ENCODE data around the gene MRPL14.

MRPL14 gene

DNA sequence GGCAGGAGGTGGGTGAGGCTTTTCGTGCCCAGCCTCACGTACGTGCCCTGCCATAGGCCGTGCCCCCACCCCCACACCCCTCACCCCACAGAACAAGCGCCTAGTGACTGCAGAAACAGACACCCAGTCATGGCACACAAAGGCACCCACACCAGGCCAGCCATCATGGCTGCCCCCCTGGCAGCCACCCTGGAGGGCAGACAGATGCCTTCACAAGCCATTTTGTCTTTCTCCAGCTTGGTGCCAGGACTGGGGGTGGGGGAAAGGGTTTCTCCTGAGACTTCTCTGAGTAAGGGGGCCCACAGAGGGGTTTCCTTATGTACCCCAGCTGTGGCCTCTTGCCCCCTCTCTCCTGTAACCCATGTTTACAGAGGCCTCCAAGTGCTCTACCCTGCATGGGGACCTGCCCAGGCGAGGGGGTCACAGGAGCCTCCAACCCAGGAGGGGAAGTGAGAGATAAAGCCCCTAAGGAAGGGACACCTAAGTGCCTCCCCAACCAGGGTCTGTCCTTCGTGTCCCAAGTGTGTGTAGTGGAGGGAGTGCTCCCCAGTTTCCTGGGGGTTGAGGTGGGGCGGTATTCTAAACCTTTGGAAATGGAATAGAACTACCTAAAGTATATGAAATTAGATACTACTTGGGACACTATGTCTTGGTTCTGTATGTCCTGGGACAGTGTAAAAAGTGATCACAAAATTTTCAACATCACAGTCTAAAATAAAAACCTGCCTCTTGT is 49.9 kb downstream of the MRPL14 start:
- no peak for DNase-seq

DNA sequence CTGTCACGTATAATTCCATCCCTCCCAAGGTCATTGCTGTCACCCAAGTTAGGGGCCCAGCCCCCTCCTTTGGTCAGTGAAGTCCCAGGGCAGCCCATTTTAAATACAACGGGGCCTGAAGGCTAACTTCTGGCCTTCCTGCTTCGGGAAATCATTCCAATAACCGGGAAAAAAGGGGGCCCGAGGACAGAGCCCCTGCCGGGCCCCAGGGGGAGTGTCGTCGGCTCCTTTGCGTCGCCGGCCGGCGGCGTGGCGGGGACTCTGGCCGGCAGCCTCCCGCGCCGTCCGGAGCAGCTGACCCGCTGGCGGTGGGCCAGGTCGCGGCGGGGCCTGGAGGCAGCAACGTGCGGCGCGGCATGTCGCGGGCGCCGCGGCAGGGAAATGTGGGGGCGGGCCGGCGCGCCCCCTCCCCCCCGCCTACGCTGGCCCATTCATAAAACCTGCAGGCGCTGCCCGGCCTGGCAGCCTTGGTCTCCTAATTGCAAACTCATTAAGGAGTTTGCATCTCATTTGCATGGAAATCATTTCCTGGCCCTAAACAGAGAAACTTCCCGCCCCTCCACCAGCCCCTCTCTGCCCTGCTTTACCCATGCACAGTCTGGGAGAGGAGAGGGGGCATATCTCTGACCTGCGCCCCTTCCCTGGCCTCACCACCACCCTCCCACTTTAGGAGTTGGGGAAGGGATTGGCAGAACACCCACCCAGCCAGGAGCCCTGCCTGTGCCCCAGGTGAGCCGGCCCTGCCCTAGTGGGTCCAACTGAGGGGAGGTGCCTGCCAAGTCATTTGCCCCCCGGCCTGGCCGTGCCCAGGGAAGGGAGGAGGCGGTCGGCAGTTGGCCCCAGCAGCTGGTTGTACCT is 50.7 kb downstream of the MRPL14 start:
- no peak for DNase-seq

GRCh38 chr6:44075647-44076355 is 51.5 kb downstream of the MRPL14 start:
- DNase-seq, result no peak

- DNase-seq, result no peak
These were observed 52.2 kb downstream of the MRPL14 start for GRCh38 chr6:44074813-44075646.

- DNase-seq, result no peak
These were observed 52.8 kb downstream of the MRPL14 start for GRCh38 chr6:44074439-44074812.

DNA sequence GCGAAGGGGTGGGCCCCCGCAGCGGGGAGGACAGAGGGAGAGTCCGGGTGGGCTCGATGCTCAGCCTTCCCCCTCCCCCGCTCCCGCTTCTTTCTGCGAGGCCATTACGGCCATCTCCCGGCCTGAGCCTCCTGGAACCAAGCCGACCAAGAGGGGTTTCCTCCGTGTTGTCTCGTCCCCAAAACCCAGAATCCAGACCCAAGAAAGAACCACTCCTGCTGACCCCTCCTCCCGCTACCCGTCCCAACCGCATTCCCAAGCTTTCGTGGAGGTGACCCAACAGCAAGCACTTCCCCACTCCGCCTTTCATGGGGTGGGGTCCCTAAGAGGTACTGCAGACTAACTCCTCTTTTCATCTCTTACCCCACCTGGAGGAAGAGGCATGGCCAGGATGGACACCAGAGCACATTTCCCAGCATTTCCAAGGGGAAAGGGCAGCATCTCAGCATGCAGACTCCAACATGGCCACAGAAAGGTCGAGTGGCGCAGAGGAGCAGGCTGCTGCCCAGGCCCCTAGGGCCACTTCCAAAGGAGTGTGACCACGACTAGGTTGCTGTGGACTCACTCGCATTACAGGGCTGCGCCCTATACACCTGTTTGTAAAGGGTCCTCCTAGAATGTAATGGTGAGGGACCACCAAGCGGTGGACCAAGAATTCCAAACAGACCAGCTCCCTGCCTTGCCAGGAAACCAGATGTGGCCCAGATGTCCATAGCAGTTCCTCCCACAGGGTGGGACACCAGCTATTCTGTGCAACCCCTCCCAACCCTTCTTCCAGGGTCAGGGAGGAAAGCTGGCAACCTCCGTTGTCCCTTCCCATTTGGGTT is 53.4 kb downstream of the MRPL14 start:
- DNase-seq, result no peak

DNA sequence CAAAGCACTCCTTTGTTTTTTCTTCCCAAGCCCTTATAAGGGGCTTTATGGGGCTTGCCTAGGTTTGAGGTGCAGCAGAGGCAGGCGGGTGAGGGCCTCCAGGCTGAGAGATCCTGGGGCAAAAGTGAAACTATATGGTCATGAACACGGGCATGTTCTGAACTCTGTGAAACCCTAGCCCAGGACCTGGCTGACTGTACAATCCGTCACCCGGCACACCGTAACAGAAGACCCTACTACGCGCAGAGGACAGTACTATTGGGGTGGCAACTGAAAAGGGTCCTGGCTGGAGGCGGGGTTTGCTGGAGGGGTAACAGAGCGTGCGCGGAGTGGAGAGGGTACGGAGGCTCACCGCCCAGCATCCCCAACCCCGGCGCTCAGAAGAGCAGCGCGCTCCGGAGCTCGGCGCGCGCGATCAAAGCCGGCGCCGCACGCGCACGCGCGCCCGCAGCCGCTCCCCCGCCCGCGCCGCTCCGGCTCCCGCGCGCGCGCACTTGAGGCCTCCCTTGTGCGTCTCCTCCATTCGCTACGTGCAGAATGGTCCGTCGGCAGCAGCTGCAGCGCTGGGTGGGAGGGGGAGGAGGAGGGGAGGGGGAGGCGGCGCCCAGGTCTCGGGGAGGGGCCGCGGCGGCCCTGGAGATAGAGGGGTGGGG is 54.2 kb downstream of the MRPL14 start:
- no peak for DNase-seq

- no peak for DNase-seq
These were observed 54.7 kb downstream of the MRPL14 start for GRCh38 chr6:44072452-44072958.

GRCh38 chr6:44071670-44072451 is 55.4 kb downstream of the MRPL14 start:
- DNase-seq, result no peak

DNA sequence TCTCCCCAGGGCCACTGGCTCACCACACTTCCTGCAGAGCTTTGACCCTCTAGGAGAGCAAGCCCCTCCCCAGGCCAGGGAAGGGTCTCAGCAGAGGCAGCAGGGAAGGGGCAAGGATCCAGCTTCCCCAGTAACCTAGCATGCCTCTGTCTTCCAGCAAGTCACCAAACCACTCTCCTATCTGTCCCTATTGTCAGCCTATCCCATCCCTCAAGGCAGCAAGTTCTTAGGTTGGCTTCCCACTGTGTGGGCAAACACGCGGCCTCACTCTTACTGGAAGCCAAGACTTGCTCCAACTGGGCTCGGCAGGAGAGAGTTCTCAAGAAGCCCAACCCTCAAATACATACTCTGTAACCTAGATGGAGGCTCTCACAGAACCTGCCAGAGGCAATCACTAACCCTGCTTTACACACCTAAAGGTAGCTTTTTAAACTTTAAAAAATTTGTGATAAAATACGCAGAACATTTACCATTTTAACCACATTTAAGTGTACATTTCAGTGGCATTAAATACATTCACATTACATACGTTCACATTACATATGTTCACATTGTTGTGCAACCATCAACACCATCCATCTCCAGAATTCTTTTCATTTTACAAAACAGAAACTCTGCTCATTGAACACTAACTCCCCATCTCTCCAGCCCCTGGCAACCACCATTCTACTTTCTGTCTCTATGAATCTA is 58.5 kb downstream of the MRPL14 start:
- no peak for DNase-seq

GRCh38 chr6:44067173-44068139 is 59.8 kb downstream of the MRPL14 start:
- no peak for DNase-seq

- DNase-seq, result no peak
These were observed 60.7 kb downstream of the MRPL14 start for GRCh38 chr6:44066394-44067172.

- no peak for DNase-seq
These were observed 61.7 kb downstream of the MRPL14 start for GRCh38 chr6:44065443-44066140.

GRCh38 chr6:44064948-44065272 is 62.3 kb downstream of the MRPL14 start:
- DNase-seq, result no peak

DNA sequence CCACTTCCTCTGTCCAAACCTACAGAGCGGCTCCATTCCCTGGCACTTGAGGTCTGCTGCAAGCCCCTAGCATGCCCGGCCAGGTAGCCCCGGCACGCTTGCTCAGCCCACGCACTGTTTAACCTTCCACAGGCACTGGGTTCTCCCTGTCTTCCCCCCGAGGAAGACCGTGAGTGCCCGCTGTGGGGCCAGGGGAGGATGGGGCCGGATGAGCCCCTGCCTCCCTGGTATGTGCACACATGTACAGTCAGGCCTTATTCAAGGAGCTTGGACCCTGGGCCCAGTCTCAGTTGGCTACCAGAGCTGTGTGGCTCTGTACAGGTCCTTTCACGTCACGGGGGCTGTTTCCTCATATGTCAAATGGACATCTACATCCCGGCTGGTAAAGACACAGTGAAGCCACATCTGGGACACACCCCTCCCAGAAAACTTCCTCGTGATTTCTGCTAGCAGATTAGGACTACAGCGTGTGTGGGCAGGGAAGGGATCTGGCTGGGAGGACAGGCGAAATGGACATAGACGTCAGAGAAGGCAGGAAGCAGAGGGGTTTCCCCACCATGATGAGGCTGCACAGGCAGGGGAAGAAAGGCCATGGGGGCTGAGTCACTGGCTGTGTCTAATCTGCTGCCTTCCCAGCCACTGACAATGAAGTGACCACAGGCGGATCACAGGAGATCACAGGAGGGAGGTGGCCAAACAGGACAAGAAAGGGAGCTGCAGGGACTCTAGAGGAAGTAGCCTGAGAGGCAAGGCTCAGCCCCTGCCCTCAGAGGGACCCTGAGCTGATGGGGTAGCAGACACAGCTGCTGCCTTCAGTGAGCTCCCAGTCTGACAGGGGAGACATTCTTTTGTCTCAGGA is 62.9 kb downstream of the MRPL14 start:
- DNase-seq, result no peak

DNA sequence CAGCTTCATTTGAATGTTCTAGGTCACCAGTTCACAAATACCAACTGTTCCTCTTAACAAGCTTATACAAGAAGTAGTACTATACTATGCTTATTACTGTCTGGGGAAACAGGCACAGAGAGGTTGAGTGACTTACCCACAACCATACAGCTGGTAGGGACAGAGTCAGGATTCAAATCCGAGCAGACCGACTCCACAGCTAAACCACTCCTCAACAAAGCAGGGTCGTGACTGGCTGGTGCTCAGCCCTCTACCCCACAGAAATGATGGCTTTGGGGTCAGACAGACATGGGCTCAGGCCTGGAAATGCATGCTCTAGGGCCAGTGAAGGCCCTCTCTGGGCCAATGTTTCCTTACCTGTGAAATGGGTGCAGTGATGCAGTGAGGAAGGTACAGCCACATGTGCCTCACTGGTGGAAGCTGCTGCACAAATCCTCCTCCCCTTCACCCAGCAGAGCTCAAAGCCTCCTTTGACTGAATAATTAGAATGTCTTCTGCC is 63.6 kb downstream of the MRPL14 start:
- no peak for DNase-seq
